ENCODE data around the gene UTP25. TPM values are rescaled to one million over a fixed set of nuclear protein-coding genes. Genes with fewer than 3 reads are reported as not detected.

The UTP25 gene
- total and polyA plus RNA-seq, 2 donors (not counting 3 experiments of a cell fraction or from before 2014, with no cell fraction given) = 6.6 to 11.7 TPM

- Histone ChIP-seq H3K9ac (replicated peaks; ENCODE audit: extremely low read depth, insufficient read depth, low read length) (peak overlapping the region; percentile 24), H3K4me3 (replicated peaks in 1 of 3; ENCODE audit: insufficient read depth in 1 of 3, low read depth in 1 of 3, low read length in 3 of 3) (no peak overlapping the region), H2AFZ (ENCODE audit: low read depth, low read length) (no peak overlapping the region), H3K27ac (ENCODE audit: insufficient read depth, low read depth, low read length) (peak overlapping the region; percentile 77), H3K79me2 (ENCODE audit: control insufficient read depth, insufficient read depth, low read length) (no peaks in the 10 kb centered on the region), H3K4me2 (ENCODE audit: insufficient read depth, low read length) (no peak overlapping the region), H3K27me3 (ENCODE audit: control insufficient read depth in 2 of 2, insufficient read depth in 2 of 2, low read length in 2 of 2) (no peaks in the 10 kb centered on the region), H3K9me3 (replicated peaks; ENCODE audit: control insufficient read depth, insufficient read depth, low read length) (no peaks in the 10 kb centered on the region), H3K36me3 (ENCODE audit: control insufficient read depth in 2 of 2, extremely low read depth in 1 of 2, insufficient read depth in 2 of 2, low read length in 2 of 2) (no peaks in the 10 kb centered on the region), H4K20me1 (replicated peaks; ENCODE audit: control insufficient read depth, extremely low read depth, insufficient read depth, low read length) (no peaks in the 10 kb centered on the region), H3K4me1 (ENCODE audit: control insufficient read depth, extremely low read depth, insufficient read depth, low read length) (peaks cover 19% of the 10 kb centered on the region), H3K9me1 (replicated peaks; ENCODE audit: control insufficient read depth, extremely low read depth, insufficient read depth, low read length) (no peaks in the 10 kb centered on the region)
- BruUV-seq (replicated peaks) = no TSS peak
- CTCF ChIA-PET = interaction anchor here (0.8 to 3.8 kb wide), 11 partner anchors 9 to 220 kb away, joined by 3 to 19 read pairs (median 3); partner anchors contain the start of gene G0S2
- TF ChIP-seq JUN (IDR thresholded peaks at IDR 0.05; ENCODE audit: borderline replicate concordance, insufficient read depth, insufficient read length, low read depth) = peak; percentile 56
- TF ChIP-seq, protein P1, sequence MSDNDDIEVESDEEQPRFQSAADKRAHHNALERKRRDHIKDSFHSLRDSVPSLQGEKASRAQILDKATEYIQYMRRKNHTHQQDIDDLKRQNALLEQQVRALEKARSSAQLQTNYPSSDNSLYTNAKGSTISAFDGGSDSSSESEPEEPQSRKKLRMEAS (IDR thresholded peaks at IDR 0.05; ENCODE audit: insufficient read depth, insufficient read length) = no peak
- TF ChIP-seq GATA2 (IDR thresholded peaks at IDR 0.05; ENCODE audit: insufficient read depth, insufficient read length, low read depth, low read length) = peak; percentile 88
- TF ChIP-seq FOS (IDR thresholded peaks at IDR 0.05; ENCODE audit: borderline replicate concordance, insufficient read depth, low read length) = peak; percentile 50
- no peak for TF ChIP-seq POLR2A (IDR thresholded peaks at IDR 0.05; ENCODE audit: low read depth, low read length)
- POLR2A ChIA-PET = no interaction called here
- dilution Hi-C loops (cut with MboI; ENCODE audit: extremely low pct_ligation_motif_present, low sequenced_read_pairs) (no loop called here), intact Hi-C loops (cut with micrococcal nuclease) (no loop called here)
- FAIRE-seq (peak; percentile 89), DNase-seq (ENCODE audit: low read depth, low spot score) (peak; percentile 84)
These were observed 67.9 kb downstream of the UTP25 start for GRCh38 chr1:209895709-209896108.

DNA sequence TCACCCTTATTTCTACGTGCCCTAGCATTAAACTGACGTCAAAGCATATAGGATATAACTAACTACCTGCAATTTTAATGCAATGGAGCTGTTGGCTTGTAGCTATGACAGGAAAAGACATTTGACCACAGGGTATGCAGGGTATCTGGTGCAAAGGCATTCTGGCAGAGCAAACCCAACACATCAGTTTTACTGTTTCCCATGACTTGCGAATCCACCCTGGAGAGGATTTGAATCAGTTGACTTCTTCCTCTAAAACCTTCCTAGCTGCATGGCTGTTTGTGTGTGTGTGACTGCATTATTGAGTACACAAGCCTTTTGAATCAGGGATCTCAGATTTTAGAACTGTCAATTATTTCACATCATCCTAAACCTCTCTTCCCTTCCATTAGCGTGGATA, 68.6 kb downstream of the UTP25 start:
- Histone ChIP-seq H2AFZ (ENCODE audit: low read depth, low read length) (no peak overlapping the region), H3K9ac (replicated peaks; ENCODE audit: extremely low read depth, insufficient read depth, low read length) (no peak overlapping the region)
- intact Hi-C loops (cut with micrococcal nuclease) = no loop called here

More for the DNA sequence above, 68.6 kb downstream of the UTP25 start:
- CTCF ChIA-PET = interaction anchor here (0.8 to 3.8 kb wide), 11 partner anchors 10 to 221 kb away, joined by 3 to 19 read pairs (median 3); partner anchors contain the start of gene G0S2
- TF ChIP-seq POLR2AphosphoS5 (IDR thresholded peaks at IDR 0.05; ENCODE audit: insufficient read depth, low read depth, low read length) = no peak
- TF ChIP-seq GATA2 (IDR thresholded peaks at IDR 0.05; ENCODE audit: insufficient read depth, insufficient read length, low read depth, low read length) = no peak
- no peak for TF ChIP-seq FOS (IDR thresholded peaks at IDR 0.05; ENCODE audit: borderline replicate concordance, insufficient read depth, low read length)
- no peak for TF ChIP-seq POLR2A (IDR thresholded peaks at IDR 0.05; ENCODE audit: low read depth, low read length)
- TF ChIP-seq, protein P2, sequence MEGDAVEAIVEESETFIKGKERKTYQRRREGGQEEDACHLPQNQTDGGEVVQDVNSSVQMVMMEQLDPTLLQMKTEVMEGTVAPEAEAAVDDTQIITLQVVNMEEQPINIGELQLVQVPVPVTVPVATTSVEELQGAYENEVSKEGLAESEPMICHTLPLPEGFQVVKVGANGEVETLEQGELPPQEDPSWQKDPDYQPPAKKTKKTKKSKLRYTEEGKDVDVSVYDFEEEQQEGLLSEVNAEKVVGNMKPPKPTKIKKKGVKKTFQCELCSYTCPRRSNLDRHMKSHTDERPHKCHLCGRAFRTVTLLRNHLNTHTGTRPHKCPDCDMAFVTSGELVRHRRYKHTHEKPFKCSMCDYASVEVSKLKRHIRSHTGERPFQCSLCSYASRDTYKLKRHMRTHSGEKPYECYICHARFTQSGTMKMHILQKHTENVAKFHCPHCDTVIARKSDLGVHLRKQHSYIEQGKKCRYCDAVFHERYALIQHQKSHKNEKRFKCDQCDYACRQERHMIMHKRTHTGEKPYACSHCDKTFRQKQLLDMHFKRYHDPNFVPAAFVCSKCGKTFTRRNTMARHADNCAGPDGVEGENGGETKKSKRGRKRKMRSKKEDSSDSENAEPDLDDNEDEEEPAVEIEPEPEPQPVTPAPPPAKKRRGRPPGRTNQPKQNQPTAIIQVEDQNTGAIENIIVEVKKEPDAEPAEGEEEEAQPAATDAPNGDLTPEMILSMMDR (IDR thresholded peaks at IDR 0.05; ENCODE audit: extremely low read depth in 1 of 2, insufficient read depth in 1 of 2, low read depth in 1 of 2, low read length in 2 of 2) = no peak
- no peak for TF ChIP-seq MYC (IDR thresholded peaks at IDR 0.05; ENCODE audit: low read depth, low read length)
- TF ChIP-seq, protein P1 (IDR thresholded peaks at IDR 0.05; ENCODE audit: insufficient read depth, insufficient read length) = no peak
- Histone ChIP-seq H3K79me2 (ENCODE audit: control insufficient read depth, insufficient read depth, low read length) (no peaks in the 10 kb centered on the region), H3K9me3 (replicated peaks; ENCODE audit: control insufficient read depth, insufficient read depth, low read length) (no peaks in the 10 kb centered on the region), H3K27me3 (ENCODE audit: control insufficient read depth in 2 of 2, insufficient read depth in 2 of 2, low read length in 2 of 2) (no peaks in the 10 kb centered on the region), H3K4me1 (ENCODE audit: control insufficient read depth, extremely low read depth, insufficient read depth, low read length) (peaks cover 19% of the 10 kb centered on the region), H4K20me1 (replicated peaks; ENCODE audit: control insufficient read depth, extremely low read depth, insufficient read depth, low read length) (no peaks in the 10 kb centered on the region), H3K4me2 (ENCODE audit: insufficient read depth, low read length) (no peak overlapping the region), H3K9me1 (replicated peaks; ENCODE audit: control insufficient read depth, extremely low read depth, insufficient read depth, low read length) (no peaks in the 10 kb centered on the region), H3K27ac (ENCODE audit: insufficient read depth, low read depth, low read length) (peak overlapping the region; percentile 77), H3K36me3 (ENCODE audit: control insufficient read depth in 2 of 2, extremely low read depth in 1 of 2, insufficient read depth in 2 of 2, low read length in 2 of 2) (no peaks in the 10 kb centered on the region), H3K4me3 (replicated peaks in 1 of 3; ENCODE audit: insufficient read depth in 1 of 3, low read depth in 1 of 3, low read length in 3 of 3) (no peak overlapping the region)
- BruUV-seq (replicated peaks) = no TSS peak
- DNase-seq (ENCODE audit: low read depth, low spot score) = no peak
- peak; percentile 58 for FAIRE-seq
- POLR2A ChIA-PET = no interaction called here
- dilution Hi-C loops (cut with MboI; ENCODE audit: extremely low pct_ligation_motif_present, low sequenced_read_pairs) = no loop called here

Measured in endothelial cell of umbilical vein (primary cell).